GM10266 (cell line): Measurements from ENCODE around the gene EHD1.
"Not testable (repeated sequence)": the region's sequence is repeated elsewhere in the genome, so short reads cannot be mapped to it uniquely, and the experiment has no call there.

ENCODE experiments used
- DNase-seq: peaks from one replicate; pipeline ENCODE4 v3.0.0; 2012; ENCODE audit errors: extremely low spot score
- TF ChIP-seq, protein P1 (sequence below): IDR thresholded peaks from 2 replicates; pipeline ENCODE4 v1.5.1; 2012; ENCODE audit warnings: mild to moderate bottlenecking, low read depth; ENCODE audit not compliant: control insufficient read depth, insufficient read depth; ENCODE audit errors: missing control alignments

EHD1 gene

DNA sequence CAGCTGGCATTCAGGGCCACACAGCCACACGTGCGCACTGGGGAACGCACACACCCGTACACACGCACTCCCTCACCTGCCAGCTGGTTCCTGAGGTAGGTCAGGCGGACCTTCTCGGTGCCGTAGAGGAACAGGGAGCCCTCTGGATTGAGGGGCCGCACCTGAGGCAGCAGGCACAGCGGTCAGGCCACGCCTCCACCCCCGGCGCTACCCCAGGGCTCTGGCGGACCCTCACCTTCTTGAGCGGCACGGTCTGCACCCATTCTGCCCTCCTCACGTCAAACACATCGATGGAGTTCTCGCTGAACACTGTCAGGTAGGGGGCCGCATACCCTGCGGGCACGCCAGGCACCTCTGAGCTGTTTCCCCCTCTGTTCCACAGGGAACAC is 51.0 kb downstream of the EHD1 start:
- TF ChIP-seq, protein P1, sequence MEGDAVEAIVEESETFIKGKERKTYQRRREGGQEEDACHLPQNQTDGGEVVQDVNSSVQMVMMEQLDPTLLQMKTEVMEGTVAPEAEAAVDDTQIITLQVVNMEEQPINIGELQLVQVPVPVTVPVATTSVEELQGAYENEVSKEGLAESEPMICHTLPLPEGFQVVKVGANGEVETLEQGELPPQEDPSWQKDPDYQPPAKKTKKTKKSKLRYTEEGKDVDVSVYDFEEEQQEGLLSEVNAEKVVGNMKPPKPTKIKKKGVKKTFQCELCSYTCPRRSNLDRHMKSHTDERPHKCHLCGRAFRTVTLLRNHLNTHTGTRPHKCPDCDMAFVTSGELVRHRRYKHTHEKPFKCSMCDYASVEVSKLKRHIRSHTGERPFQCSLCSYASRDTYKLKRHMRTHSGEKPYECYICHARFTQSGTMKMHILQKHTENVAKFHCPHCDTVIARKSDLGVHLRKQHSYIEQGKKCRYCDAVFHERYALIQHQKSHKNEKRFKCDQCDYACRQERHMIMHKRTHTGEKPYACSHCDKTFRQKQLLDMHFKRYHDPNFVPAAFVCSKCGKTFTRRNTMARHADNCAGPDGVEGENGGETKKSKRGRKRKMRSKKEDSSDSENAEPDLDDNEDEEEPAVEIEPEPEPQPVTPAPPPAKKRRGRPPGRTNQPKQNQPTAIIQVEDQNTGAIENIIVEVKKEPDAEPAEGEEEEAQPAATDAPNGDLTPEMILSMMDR = no peak

DNA sequence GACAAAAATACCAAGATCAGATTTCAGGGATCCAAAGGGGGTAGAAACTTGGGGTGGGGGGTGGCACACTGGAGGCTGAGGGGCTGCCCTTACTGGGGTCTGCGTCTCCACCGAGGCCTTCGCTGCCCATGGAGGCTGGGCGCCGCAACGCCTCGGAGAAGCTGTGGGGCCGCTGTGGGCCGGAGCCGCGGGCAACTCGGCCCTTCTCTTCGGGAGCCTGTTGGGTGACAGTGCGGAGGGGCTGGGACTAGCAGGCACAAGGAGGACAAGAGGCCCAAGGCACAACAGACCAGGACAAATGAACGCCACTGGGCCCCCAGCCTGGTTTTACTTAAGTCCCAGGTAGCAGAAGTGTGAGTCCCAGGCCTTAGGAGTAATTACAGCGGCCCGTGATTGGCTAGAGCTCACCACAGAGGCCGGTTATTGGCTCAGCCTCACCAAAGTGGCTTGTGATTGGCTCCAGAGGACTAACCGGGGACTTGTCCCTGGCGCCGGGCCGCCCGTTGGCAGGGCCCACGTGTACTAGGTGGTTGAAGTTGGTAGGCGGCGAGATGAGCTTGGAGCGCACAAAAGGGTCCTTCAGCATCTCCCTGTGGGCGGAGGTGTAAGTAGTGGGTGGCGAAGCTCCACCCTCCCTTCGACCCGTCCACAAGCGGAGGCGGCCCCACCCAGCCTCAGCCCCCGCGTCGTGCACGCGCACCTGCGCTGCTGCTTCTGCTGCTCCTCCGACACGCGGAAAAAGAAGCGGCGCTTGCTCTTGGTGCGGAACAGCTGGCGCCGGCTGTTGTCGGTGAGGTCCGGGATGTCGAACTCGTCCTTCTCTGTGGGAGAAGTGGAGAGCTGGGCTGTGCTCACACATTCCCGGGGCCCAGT is 51.6 kb downstream of the EHD1 start:
- TF ChIP-seq, protein P1 = no peak
- DNase-seq = no peak

More for the DNA sequence above, 51.0 kb downstream of the EHD1 start:
- DNase-seq = no peak

DNA sequence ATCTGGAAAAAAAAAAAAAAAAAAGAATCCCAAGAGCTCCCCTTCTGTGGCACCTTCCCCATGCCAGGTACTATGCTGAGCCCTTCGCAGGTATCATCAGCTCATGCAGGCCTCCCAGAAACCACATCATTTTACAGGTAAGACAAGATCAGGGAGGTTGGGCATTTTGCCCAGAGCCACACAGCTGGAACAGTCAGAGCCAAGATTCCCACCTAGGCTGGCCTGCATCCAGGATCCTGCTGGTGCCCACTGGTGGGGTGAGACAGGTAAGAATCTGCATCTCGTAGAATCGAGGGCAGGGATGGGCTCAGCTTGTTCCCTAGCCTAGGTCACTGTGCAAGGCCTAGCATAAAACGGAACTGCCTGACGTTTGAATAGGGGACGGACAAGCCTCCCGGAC is 52.4 kb downstream of the EHD1 start:
- DNase-seq = no peak
- TF ChIP-seq, protein P1 = no peak

DNA sequence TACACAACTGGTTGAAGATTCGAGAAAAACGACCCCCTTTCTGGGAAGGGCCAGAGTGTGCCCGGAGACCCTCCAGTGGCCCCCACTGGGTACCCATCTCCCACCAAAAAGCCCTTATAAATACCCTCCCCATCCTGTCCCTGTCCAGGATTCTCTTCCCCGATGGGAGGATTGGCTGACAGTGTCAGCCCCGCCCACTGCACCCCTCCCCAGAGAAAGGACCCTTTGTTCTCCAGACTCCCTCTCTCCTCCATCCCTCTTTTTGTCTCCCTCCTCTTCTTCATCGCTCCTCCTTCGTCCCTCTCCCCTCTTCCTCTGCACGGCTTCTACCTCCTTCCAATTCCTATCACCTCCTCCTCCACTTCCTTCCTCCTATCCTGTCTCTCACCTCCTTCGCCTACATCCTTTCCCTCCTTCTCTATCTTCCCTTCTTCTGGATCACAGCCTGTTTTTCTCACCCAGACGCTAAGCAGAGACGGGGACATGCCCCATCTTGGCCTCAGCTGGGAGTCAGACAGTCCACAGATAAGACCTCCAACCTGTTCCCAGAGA is 54.8 kb downstream of the EHD1 start:
- TF ChIP-seq, protein P1 = no peak
- DNase-seq = no peak

DNA sequence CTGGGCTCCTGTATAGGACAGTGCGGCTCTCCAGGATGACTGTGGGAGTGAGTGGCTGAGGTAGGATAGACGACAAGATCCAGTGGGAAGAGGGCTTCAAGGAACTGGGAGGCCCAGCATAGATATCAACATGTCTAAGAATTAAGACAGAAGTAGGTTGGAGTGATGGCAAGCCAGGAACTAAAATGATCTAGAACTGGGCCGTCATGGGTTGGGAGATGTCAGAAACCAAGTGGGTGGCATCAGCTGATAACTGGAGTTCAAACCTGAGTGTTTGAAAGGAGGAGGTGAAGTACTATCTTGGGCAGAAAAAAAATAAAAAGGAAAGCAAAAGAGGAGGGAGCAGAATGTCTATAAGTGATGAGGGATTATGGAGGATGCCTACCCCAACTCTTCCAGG is 60.9 kb downstream of the EHD1 start:
- TF ChIP-seq, protein P1 = no peak
- DNase-seq = no peak

DNA sequence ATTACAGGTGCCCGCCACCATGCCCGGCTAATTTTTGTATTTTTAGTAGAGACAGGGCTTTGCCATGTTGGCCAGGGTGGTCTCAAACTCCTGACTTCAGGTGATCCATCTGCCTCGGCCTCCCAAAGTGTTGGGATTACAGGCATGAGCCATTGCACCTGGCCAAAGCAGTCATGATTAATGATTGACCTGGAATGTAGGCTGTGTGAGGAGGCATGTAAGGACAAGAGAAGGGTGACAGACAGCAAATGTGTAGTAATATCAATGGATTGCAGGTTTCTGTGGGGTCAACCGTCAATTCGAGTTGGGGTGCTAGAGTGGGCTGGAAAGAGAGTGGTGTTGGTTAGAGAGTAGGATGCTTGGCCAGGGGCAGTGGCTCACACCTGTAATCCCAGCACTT is 63.0 kb downstream of the EHD1 start:
- not testable (repeated sequence) for DNase-seq

DNA sequence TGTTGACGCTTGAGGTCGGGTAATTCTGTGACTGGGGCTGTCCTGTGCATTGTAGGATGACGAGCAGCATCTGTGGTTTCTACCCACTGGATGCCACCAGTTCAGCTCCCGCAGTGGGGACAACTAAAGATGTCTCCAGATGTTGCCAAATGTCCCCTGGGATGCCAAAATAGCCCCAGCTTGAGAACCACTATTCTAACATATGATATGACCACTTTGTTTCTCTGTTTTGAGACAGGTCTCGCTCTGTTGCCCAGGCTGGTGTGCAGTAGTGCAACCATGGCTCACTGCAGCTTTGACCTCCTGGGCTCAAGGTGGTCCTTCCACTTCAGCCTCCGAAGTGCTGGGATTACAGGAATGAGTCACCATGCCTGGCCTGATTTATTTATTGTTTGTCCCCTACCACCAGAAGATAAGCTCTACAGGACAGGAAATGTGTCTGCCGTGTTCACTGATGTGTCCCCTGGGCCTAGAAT is 63.7 kb downstream of the EHD1 start:
- TF ChIP-seq, protein P1 = no peak
- no peak for DNase-seq

DNA sequence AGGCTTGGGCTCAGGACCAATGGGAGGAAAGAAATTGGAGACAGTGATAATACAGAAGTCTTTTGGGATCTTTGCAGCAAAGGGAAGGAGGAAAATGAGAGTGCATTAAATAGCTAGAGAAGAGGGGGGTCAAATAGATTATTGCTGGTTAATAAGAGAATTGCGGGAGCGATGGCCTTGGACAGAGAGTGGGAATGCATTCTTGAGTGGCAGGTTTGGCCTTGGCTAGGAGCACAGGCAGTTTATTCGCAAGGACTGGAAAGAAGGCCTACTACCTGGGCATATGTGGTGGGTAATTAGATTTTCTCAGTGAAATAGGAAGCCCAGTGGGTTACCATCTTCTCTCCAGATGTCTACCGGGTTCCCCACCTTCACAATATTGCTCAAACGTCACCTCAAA is 64.6 kb downstream of the EHD1 start:
- TF ChIP-seq, protein P1 = no peak

More for the DNA sequence above, 64.6 kb downstream of the EHD1 start:
- no peak for DNase-seq
